G401 (cell line): Measurements from ENCODE around the gene FARSA. TPM values are rescaled to one million over a fixed set of nuclear protein-coding genes. Genes with fewer than 3 reads are reported as not detected.
"Not testable (repeated sequence)": the region's sequence is repeated elsewhere in the genome, so short reads cannot be mapped to it uniquely, and the experiment has no call there.

ENCODE experiments used
- DNase-seq: peaks from one replicate; pipeline ENCODE4 v3.0.0-alpha.2; 2015; ENCODE audit warnings: low spot score
- in situ Hi-C: cut with HindIII; loops from 2 replicates; pipeline ENCODE4 v1.10.0; 2016; ENCODE audit warnings: low sequenced_read_pairs, mixed read lengths
- total RNA-seq: library from RNA; depleted of rRNA; stranded (reverse); fragments of >200 nt; shearing (Covaris generic); gene quantifications from 2 replicates; pipeline ENCODE4 v1.2.3, GENCODE V29; 2014; rRNA removed

FARSA gene
- total RNA-seq = 142 and 150 TPM in 2 replicates

GRCh38 chr19:12933287-12934072, at the start of gene FARSA:
FARSA (minus strand) TSS chr19:12933711; CDS start chr19:12933696, 15 bp downstream.
- peak; percentile 97 for DNase-seq
- in situ Hi-C loops = no loop called here

DNA sequence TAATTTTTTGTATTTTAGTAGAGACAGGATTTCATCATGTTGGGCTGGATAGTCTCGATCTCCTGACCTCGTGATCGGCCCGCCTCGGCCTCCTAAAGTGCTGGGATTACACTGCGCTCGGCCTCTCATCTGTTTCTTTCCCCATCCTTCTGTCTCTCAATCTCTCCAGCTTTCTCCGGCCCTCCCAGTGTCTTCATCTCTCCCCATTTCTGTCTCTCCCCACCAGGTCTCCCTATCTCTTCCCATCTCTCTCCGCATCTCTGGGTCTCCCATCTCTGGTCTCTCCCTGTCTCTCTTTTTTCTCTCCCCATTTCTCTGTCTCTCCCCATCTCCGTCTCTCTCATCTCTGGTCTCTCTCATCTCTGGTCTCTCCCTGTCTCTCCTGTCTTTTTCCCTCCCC, 49.6 kb upstream of the FARSA start:
- in situ Hi-C loops = no loop called here
- DNase-seq = no peak

GRCh38 chr19:12982648-12983047, 49.1 kb upstream of the FARSA start:
- no peak for DNase-seq
- in situ Hi-C loops = no loop called here

DNA sequence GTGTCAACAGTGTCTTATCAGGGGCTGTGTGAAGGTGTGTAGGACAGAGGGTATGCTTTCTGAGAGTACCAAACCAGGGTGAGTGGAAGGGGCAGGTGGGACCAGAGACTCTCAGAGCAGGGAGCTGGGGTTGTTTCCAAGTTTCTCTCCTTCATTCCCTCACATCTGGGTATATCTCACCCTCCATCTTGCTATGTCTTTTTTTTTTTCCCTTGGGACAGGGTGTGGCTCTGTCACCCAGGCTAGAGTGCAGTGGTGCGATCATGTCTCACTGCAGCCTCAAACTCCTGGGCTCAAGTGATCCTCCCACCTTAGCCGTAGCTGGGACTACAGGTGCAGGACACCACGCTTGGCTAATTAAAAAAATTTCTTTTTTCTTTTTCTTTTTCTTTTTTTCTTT, 46.5 kb upstream of the FARSA start:
- DNase-seq = no peak
- in situ Hi-C loops = no loop called here

- in situ Hi-C loops, DNase-seq: not testable (repeated sequence)
Observed at GRCh38 chr19:12976109-12976508, 42.6 kb upstream of the FARSA start.

GRCh38 chr19:12975221-12975741, 41.8 kb upstream of the FARSA start:
- in situ Hi-C loops = no loop called here
- peak; percentile 44 for DNase-seq

- DNase-seq = peak; percentile 89
- in situ Hi-C loops = no loop called here
Observed at GRCh38 chr19:12974301-12975220, 41.0 kb upstream of the FARSA start.

- DNase-seq = no peak
Observed at GRCh38 chr19:12973236-12973635, 39.7 kb upstream of the FARSA start.

GRCh38 chr19:12970070-12970820, 36.7 kb upstream of the FARSA start:
- no peak for DNase-seq
- in situ Hi-C loops = no loop called here

More at GRCh38 chr19:12973236-12973635, 39.7 kb upstream of the FARSA start:
- in situ Hi-C loops = no loop called here

DNA sequence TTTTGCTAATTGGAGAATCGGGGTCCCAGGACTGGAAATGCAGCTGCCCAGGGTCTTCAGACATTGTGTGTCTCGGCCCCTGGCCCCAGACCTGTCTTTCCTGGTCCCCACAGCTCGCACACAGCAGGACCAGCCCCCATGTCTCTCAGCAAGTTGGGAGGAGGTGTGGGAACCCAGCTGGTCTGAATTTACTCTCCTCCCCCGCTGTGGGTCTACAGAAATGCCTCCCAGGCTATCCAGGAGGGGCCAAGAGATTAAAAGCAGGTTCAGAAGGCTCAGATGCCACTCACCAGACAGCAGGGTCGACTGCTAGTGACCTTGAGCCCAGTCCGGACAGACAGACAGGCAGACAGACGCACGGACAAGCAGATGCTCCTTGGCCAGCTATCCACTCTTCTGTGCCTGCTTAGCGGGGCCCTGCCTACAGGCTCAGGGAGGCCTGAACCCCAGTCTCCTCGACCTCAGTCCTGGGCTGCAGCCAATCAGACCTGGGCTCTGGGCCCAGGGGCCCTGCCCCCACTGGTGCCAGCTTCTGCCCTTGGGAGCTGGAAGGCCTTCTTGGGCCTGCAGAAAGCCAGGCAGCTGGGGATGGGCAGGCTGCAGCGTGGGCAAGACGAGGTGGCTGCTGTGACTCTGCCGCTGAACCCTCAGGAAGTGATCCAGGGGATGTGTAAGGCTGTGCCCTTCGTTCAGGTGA, 35.9 kb upstream of the FARSA start, which contains the start of gene DAND5:
Gene DAND5 (plus strand): TSS at position 285 of the 697 bp plus-strand sequence. CDS start 85 bp downstream, at position 370.
- in situ Hi-C loops = no loop called here
- peak; percentile 40 for DNase-seq

- DNase-seq = no peak
- in situ Hi-C loops = no loop called here
Observed at GRCh38 chr19:12967907-12968306, 34.4 kb upstream of the FARSA start.

- DNase-seq = no peak
- in situ Hi-C loops = no loop called here
Observed at GRCh38 chr19:12965812-12966135, 32.3 kb upstream of the FARSA start.

DNA sequence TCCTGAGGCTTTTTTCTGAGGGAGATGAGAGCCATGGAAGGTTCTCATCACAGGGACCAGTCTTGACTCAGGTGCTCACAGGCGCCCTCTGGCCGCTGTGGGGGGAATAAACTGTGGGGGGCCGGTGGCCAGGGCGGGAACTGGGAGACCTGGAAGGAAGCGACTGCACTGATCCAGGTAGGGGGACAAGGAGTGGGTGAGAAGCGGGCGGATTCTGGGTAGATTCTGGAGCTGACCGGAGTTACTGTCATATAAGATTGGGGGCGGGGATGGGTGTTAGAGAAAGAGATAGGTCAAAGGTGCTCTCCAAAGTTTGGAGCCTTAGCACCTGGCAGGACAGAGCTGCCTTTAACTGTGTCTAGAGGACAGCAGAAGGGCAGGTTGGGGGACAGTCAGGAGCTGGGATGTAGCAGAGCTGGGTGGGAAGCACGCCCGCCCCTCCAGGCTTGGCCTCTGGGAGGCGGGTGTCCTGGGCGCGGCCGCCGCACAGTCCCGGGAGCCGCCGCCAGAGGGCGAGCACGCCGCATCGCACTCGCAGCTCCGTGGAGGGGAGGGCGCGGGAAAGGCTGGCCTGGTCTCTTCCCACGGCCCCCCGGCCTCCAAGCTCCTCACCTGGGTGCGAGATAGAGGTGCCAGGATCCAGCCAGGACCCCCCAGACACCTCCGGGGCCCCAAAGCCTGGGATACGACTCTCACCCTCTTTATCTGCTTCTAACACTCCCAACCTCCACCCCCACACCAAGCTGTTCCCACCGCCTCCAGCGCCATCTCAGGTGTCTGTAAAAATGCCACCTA, 31.7 kb upstream of the FARSA start:
- DNase-seq = peak; percentile 75
- in situ Hi-C loops = no loop called here

- in situ Hi-C loops = no loop called here
- DNase-seq = no peak
Observed at GRCh38 chr19:12959481-12959880, 26.0 kb upstream of the FARSA start.

GRCh38 chr19:12957389-12957952, 24.0 kb upstream of the FARSA start:
- in situ Hi-C loops, DNase-seq: not testable (repeated sequence)

- DNase-seq = peak; percentile 80
- in situ Hi-C loops = no loop called here
Observed at GRCh38 chr19:12956446-12957388, 23.2 kb upstream of the FARSA start, which contains the start of gene GADD45GIP1. GADD45GIP1 (minus strand) TSS chr19:12957223; CDS start chr19:12957212, 11 bp downstream.
